Measurements from ENCODE around the gene GABRR3. TPM values are rescaled to one million over a fixed set of nuclear protein-coding genes. Genes with fewer than 3 reads are reported as not detected.

GABRR3 gene
- total RNA-seq, 2 experiments from 2014 or later, result not detected

DNA sequence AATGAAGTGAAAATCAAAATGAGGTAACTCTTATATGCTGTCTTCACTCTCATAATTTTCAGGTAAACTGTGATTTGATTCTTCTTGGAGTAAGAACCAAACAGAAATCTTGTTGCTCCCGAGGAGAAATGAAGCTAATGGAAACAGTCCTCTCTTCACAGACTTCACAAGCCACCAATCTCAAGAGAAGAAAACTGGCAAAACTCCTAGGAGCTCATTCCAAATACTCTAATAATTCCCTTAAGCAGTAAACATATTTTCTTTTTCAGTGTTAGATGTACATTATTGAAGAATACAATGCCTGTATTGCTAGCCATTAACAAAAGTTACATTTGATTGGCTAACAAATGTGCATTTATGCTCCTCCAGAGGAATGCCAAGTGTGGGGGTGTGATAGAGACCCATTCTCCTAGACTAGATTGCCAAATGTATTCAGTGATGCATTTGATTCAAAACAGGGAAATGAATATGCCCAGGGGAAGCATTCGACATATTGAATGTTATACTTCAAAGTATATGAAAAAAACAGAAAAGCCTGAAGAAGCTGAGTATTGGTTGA is 51.1 kb downstream of the GABRR3 start:
- ATAC-seq, result no peak
- no peak overlapping the region for H3K27ac Mint-ChIP-seq
- no peak overlapping the region for H3K4me3 Mint-ChIP-seq
- no peak for DNase-seq
- H3K4me1 Mint-ChIP-seq (ENCODE audit: low read depth), result peaks cover 20% of the 10 kb centered on the region
- H3K36me3 Mint-ChIP-seq (ENCODE audit: low read depth), result peaks cover 2% of the 10 kb centered on the region
- peaks cover 3% of the 10 kb centered on the region for H3K9me3 Mint-ChIP-seq (ENCODE audit: insufficient read depth)
- no peaks in the 10 kb centered on the region for H3K27me3 Mint-ChIP-seq (ENCODE audit: low read depth)
- CTCF ChIA-PET, result interaction anchor here (0.6 to 3.7 kb wide), 6 partner anchors 10 to 163 kb away, joined by 3 to 18 read pairs (median 4); no protein-coding TSS in a partner anchor
- POLR2A ChIA-PET, result no interaction called here

DNA sequence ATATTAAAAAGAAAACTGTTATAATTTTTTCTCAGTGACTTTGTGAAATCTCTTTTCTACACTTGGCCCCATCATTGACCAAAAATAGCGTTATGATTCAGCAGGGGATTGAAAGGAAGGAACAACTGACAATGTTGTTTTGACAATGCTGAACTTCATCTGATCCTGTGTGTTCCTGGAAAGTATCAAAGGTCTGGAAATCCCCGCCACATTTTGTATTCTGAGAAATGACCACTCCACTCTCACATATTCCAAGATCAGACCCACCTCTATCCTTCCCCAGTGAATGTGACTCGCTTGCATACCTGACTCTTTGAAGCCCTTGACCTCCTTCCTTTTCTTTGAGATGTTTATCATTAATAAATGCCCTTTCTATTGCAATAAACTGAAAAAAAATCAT is 53.2 kb downstream of the GABRR3 start:
- ChIA-PET CTCF (interaction anchor here (1.2 to 1.3 kb wide), 2 partner anchors 10 to 41 kb away, joined by 3 read pairs; partner anchors contain the start of gene RIOX2), POLR2A (no interaction called here)
- peak; percentile 23 for ATAC-seq

DNA sequence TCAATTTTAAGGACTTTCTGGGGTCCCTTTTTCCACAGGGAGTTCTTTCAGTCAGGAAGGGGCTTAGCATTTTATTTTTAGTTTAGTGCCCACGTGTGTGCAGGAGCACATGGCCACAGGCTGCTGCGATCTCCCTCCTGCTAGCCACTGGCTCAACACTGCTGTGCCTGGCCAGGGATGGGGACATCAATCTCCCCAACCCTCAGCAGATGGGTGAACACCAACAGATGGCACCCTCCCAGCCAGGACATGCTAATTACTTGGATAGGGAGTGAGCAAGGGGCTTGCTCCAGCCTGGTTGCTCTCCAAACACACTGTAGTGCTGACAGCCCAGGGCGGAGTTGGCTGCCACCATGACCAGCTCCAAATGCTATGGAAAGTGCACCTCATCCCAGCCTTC is 55.5 kb downstream of the GABRR3 start:
- Mint-ChIP-seq H3K27ac (no peak overlapping the region), H3K4me1 (ENCODE audit: low read depth) (peaks cover 27% of the 10 kb centered on the region), H3K27me3 (ENCODE audit: low read depth) (no peaks in the 10 kb centered on the region), H3K9me3 (ENCODE audit: insufficient read depth) (no peaks in the 10 kb centered on the region), H3K4me3 (no peak overlapping the region), H3K36me3 (ENCODE audit: low read depth) (no peaks in the 10 kb centered on the region)
- ATAC-seq (no peak), DNase-seq (no peak)
- POLR2A ChIA-PET, result no interaction called here
- CTCF ChIA-PET, result interaction anchor here (1.0 kb wide), 1 partner anchor 11 kb away, joined by 3 read pairs; no protein-coding TSS in a partner anchor

More for the DNA sequence above, 53.2 kb downstream of the GABRR3 start:
- Mint-ChIP-seq H3K4me1 (ENCODE audit: low read depth) (peaks cover 20% of the 10 kb centered on the region), H3K4me3 (no peak overlapping the region), H3K27ac (no peak overlapping the region), H3K9me3 (ENCODE audit: insufficient read depth) (no peaks in the 10 kb centered on the region), H3K36me3 (ENCODE audit: low read depth) (no peaks in the 10 kb centered on the region), H3K27me3 (ENCODE audit: low read depth) (no peaks in the 10 kb centered on the region)
- DNase-seq, result no peak

DNA sequence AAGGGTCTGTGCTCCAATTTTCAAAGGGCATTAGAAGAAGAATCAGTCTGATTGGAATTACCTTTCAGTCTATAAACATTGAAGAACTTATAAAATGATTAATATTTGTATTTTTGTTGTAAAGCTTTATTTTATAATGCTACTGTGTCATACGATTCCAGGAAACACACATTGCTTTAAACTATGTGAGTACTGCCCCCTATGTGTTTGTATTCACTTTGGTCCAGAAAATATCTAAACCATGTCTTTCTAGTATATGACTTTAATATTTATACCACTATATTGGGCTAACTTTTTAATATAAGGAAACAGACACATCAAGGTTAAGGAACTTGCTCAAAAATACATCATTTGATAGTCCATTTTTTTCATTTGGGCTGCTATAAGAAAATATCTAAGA is 59.6 kb downstream of the GABRR3 start:
- no peak for ATAC-seq
- Mint-ChIP-seq H3K4me3 (no peak overlapping the region), H3K36me3 (ENCODE audit: low read depth) (no peaks in the 10 kb centered on the region), H3K9me3 (ENCODE audit: insufficient read depth) (no peaks in the 10 kb centered on the region), H3K4me1 (ENCODE audit: low read depth) (peaks cover 43% of the 10 kb centered on the region), H3K27me3 (ENCODE audit: low read depth) (no peaks in the 10 kb centered on the region), H3K27ac (peak overlapping the region; percentile 35)
- ChIA-PET CTCF (interaction anchor here (1.0 to 1.9 kb wide), 2 partner anchors 9 to 45 kb away, joined by 3 to 5 read pairs; no protein-coding TSS in a partner anchor), POLR2A (no interaction called here)
- no peak for DNase-seq

DNA sequence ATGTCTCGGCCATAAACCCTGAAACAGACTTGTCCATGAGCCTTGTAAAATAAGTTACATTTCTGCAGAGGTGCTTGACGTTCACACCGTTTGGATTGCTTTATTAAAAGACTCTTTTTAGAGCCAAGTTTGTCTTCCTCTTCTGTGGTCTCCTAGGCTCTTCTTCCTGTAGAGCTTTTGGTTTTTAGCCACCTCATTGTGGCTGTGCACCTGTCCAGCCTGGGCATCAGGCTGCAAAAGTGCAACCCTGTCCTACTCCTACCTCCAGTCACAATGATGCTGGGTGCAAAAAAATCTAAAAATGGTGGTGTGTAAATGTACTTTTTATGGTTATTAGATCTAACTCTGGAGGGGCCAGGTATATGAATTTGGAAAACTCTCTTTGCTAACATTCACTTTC is 60.1 kb downstream of the GABRR3 start:
- no peak for ATAC-seq
- ChIA-PET CTCF (interaction anchor here (1.0 to 1.9 kb wide), 2 partner anchors 8 to 9 kb away, joined by 4 to 5 read pairs; no protein-coding TSS in a partner anchor), POLR2A (no interaction called here)
- Mint-ChIP-seq H3K36me3 (ENCODE audit: low read depth) (no peaks in the 10 kb centered on the region), H3K27me3 (ENCODE audit: low read depth) (no peaks in the 10 kb centered on the region), H3K4me3 (no peak overlapping the region), H3K4me1 (ENCODE audit: low read depth) (peaks cover 48% of the 10 kb centered on the region), H3K27ac (peak overlapping the region; percentile 35), H3K9me3 (ENCODE audit: insufficient read depth) (no peaks in the 10 kb centered on the region)
- no peak for DNase-seq

DNA sequence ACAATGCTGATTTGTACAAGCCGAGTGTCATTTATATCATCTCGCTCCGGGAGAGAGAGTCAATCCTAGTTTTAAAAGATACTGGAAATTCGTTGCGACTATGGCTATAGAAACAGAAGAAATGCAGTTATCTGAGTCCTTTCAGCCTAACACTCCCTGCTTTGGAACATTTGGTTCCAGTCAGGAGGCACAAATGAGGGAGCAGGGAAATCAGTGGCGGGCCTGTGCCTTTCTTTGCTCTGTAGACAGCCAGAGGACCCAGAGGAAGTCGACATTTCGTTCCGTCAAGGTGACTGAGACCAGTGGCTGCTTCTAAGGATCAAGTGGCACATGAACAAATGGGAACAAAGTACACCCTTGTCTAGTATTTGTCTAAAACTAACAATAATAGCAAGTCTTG is 62.1 kb downstream of the GABRR3 start:
- ChIA-PET POLR2A (no interaction called here), CTCF (no interaction called here)
- Mint-ChIP-seq H3K4me1 (ENCODE audit: low read depth) (peaks cover 66% of the 10 kb centered on the region), H3K27ac (peak overlapping the region; percentile 8), H3K27me3 (ENCODE audit: low read depth) (no peaks in the 10 kb centered on the region), H3K4me3 (peak overlapping the region; percentile 66), H3K36me3 (ENCODE audit: low read depth) (peaks cover 2% of the 10 kb centered on the region), H3K9me3 (ENCODE audit: insufficient read depth) (no peaks in the 10 kb centered on the region)
- DNase-seq (no peak), ATAC-seq (no peak)

DNA sequence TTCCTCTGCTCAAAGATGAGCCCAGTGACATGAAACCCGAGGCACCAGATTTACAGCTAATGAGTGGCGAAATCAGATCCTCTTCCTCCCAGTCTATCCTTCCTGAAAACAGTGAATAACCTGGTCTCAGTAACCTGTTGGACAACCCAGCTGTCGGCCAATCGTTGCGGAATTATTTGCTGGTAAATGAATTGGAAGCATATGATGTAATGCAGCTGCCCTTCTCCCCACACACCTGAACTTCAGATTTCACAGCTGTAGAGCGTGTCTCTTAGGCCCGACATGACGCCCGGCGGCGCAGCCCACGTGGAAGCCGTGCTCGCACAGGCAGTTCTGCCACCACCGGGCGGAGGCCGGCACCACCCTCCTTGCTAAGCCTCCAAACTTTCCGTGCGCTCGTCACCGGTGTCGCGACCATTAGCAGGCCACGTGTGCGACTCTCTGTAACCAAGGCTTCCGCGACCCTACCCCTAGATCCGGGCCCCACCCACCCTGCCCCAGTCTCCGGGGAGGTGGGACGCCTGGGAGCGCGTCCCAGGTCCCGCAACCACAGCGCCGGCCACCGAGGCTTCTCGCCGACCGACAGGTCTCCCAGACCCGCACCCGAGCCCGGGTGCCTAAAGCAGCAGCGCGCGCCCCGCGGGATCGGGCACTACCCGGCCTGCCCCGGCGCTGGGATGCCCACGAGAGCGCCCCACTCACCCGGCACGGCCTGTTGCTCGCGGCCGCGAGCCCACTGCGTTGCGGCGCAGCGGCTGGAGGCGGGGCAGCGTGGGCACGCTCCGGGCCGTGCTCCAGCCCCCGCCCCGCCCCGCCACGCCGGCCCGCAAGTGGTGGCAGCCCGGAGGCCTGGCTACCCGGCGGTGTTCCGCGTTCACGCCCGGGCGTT is 63.2 kb downstream of the GABRR3 start, which contains the start of gene RIOX2:
RIOX2 (minus strand) TSS at position 753 of the 889 bp plus-strand sequence. CDS start 4,838 bp downstream, outside the sequence.
- ATAC-seq (peak; percentile 92), DNase-seq (peak; percentile 86)
- Mint-ChIP-seq H3K9me3 (ENCODE audit: insufficient read depth) (no peaks in the 10 kb centered on the region), H3K27ac (peak within 1 kb of the TSS; percentile 90), H3K27me3 (ENCODE audit: low read depth) (no peaks in the 10 kb centered on the region), H3K36me3 (ENCODE audit: low read depth) (peaks cover 8% of the 10 kb centered on the region), H3K4me3 (peak within 1 kb of the TSS; percentile 84), H3K4me1 (ENCODE audit: low read depth) (peaks cover 74% of the 10 kb centered on the region)
- POLR2A ChIA-PET, result no interaction called here
- CTCF ChIA-PET, result interaction anchor here (0.8 to 1.8 kb wide), 14 partner anchors 10 to 207 kb away, joined by 3 to 15 read pairs (median 4); partner anchors contain the start of gene ARL6

DNA sequence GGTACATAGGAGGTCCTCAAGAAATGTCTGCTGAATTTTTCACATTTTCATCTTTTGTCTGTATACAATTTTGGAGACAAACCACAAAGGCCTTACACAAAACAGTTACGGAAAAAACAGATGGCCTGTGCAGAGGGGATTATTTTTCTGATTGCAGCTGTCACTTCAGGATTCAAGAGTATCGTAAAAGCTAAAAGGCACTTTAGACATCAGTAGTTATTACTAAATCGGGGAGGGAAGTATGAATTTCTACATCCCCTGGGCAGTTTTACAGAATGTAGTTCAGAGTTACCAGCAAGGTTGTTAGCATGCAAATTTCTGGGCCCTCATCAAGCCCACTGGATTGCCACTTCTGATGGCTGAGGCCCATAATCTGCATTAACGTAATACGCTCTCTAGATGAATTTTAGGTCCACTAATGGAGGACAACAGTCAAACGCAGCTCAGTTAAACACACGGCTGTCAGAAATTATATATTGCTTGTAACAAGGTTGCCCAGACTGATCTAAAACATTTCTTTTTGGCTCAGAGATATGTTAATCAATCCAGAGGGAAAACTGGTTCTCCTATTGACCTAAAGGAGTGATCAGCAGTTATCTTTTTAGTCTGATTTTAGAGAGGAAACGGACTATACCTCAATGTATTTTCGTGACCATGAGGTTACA is 64.0 kb downstream of the GABRR3 start:
- Mint-ChIP-seq H3K4me3 (peak overlapping the region; percentile 84), H3K4me1 (ENCODE audit: low read depth) (peaks cover 74% of the 10 kb centered on the region), H3K36me3 (ENCODE audit: low read depth) (peaks cover 16% of the 10 kb centered on the region), H3K9me3 (ENCODE audit: insufficient read depth) (no peaks in the 10 kb centered on the region), H3K27ac (peak overlapping the region; percentile 90), H3K27me3 (ENCODE audit: low read depth) (no peaks in the 10 kb centered on the region)
- POLR2A ChIA-PET, result no interaction called here
- CTCF ChIA-PET, result interaction anchor here (0.8 to 1.8 kb wide), 16 partner anchors 10 to 206 kb away, joined by 3 to 15 read pairs (median 4); partner anchors contain the start of gene ARL6
- ATAC-seq (no peak), DNase-seq (no peak)

DNA sequence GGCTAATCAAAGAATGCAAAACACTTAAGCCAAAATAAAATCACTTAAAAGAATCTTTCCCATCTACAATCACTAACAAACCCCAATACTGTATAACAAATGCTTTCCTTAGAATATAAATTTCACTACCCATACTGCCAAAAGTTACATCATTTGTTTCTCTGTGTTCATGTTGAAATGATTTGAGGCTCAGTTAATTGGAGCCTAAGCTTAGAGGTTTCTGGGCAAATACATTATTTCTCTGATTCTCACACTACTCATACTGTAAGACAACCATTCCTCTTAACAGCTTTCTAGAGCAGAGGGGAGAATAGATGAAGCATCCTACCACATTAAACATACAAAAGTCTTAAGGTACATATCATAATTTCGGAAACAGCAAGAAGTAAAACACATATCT is 65.0 kb downstream of the GABRR3 start:
- no peaks in the 10 kb centered on the region for H3K9me3 Mint-ChIP-seq (ENCODE audit: insufficient read depth)
- no peaks in the 10 kb centered on the region for H3K27me3 Mint-ChIP-seq (ENCODE audit: low read depth)
- ChIA-PET CTCF (interaction anchor here (1.1 to 2.0 kb wide), 4 partner anchors 9 to 178 kb away, joined by 3 to 4 read pairs (median 4); no protein-coding TSS in a partner anchor), POLR2A (no interaction called here)
- H3K4me1 Mint-ChIP-seq (ENCODE audit: low read depth), result peaks cover 77% of the 10 kb centered on the region
- peak overlapping the region; percentile 84 for H3K4me3 Mint-ChIP-seq
- peaks cover 25% of the 10 kb centered on the region for H3K36me3 Mint-ChIP-seq (ENCODE audit: low read depth)
- no peak overlapping the region for H3K27ac Mint-ChIP-seq
- ATAC-seq (no peak), DNase-seq (no peak)

DNA sequence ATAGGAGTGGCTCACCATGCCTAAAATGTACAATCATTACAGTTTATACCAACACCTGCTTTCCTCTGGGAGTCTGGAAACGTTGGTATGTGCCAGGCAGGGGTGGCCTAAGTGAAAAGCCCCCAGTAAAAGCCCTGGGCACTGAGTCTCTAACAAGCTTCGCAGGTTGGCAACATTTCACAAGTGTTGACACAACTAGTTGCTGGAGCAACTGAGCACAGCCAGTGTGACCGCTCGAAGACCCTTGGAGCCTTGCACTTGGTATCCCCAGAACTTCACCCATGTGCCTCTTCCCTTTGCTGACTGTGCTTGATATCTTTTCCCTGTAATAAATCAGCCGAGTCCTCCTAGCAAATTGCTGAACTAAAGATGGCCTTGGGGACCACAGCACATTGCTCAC is 65.6 kb downstream of the GABRR3 start:
- ChIA-PET POLR2A (no interaction called here), CTCF (interaction anchor here (1.2 to 2.7 kb wide), 6 partner anchors 8 to 177 kb away, joined by 4 to 27 read pairs (median 4); no protein-coding TSS in a partner anchor)
- ATAC-seq (no peak), DNase-seq (no peak)
- no peak overlapping the region for H3K27ac Mint-ChIP-seq
- H3K4me1 Mint-ChIP-seq (ENCODE audit: low read depth), result peaks cover 74% of the 10 kb centered on the region
- H3K4me3 Mint-ChIP-seq, result no peak overlapping the region
- no peaks in the 10 kb centered on the region for H3K9me3 Mint-ChIP-seq (ENCODE audit: insufficient read depth)
- peaks cover 29% of the 10 kb centered on the region for H3K36me3 Mint-ChIP-seq (ENCODE audit: low read depth)
- H3K27me3 Mint-ChIP-seq (ENCODE audit: low read depth), result no peaks in the 10 kb centered on the region

DNA sequence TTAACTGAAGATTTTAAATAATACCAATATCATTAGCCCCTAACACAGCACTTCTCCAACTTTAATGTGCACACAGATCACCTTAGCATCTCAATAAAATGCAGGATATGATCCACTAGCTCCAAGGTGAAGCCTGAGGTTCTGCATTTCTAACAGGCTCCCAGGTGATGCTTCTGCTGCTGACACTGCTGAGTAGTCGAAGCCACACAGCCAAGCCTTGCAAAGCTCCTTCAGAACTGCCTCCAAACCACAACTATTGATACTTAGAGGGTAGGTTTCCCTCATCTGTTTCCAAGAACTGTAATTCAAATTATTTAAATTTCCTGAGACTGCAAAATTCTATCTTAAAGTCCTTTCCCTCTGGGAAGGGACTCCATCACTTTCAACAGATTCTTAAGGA is 66.7 kb downstream of the GABRR3 start:
- H3K27ac Mint-ChIP-seq, result peak overlapping the region; percentile 67
- H3K27me3 Mint-ChIP-seq (ENCODE audit: low read depth), result no peaks in the 10 kb centered on the region
- CTCF ChIA-PET, result interaction anchor here (0.7 to 2.7 kb wide), 11 partner anchors 11 to 362 kb away, joined by 3 to 27 read pairs (median 3); no protein-coding TSS in a partner anchor

More for the DNA sequence above, 66.7 kb downstream of the GABRR3 start:
- ATAC-seq (no peak), DNase-seq (peak; percentile 37)
- peaks cover 67% of the 10 kb centered on the region for H3K4me1 Mint-ChIP-seq (ENCODE audit: low read depth)
- H3K36me3 Mint-ChIP-seq (ENCODE audit: low read depth), result peaks cover 37% of the 10 kb centered on the region
- no peak overlapping the region for H3K4me3 Mint-ChIP-seq
- H3K9me3 Mint-ChIP-seq (ENCODE audit: insufficient read depth), result no peaks in the 10 kb centered on the region
- POLR2A ChIA-PET, result interaction anchor here (1.7 kb wide), 1 partner anchor 13 kb away, joined by 4 read pairs; no protein-coding TSS in a partner anchor
